GM20000 (cell line): Measurements from ENCODE around the gene USP24.

Experiments used
- DNase-seq: peaks from one replicate; pipeline ENCODE4 v3.0.0; 2012; ENCODE audit warnings: low spot score
- CTCF ChIP-seq: IDR thresholded peaks from 2 replicates; pipeline ENCODE4 v1.5.1; 2012; ENCODE audit warnings: mild to moderate bottlenecking, control low read depth; ENCODE audit errors: extremely low read depth, missing control alignments

USP24 gene

DNA sequence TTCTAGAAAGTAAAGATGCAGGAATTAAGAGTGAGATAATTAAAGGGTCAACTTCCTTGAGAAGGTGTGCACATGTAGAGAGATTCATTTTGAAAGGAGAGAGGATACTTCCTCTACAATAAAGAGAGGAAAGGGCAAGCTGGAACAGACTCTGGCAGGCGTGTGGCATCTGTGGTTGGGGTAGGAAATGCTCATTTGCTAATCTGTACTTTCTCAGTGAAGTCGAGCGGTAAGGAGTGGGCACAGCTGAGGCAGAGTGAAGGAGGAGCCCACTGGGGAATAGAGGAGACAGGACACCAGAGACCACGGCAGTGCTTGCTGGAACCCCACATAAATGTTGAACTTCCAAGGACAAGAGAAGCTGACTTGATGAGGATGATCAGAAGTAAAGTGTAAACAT, 126.8 kb downstream of the USP24 start:
- TF ChIP-seq CTCF = no peak
- no peak for DNase-seq

GRCh38 chr1:55087439-55087838, 127.7 kb downstream of the USP24 start:
- no peak for DNase-seq
- no peak for TF ChIP-seq CTCF

- TF ChIP-seq CTCF = no peak
- no peak for DNase-seq
Measured at GRCh38 chr1:55084257-55084656, 130.9 kb downstream of the USP24 start.

- TF ChIP-seq CTCF = no peak
- DNase-seq = no peak
Measured at GRCh38 chr1:55081905-55082296, 133.3 kb downstream of the USP24 start.

- DNase-seq = no peak
- no peak for TF ChIP-seq CTCF
Measured at GRCh38 chr1:55081188-55081904, 133.8 kb downstream of the USP24 start.

DNA sequence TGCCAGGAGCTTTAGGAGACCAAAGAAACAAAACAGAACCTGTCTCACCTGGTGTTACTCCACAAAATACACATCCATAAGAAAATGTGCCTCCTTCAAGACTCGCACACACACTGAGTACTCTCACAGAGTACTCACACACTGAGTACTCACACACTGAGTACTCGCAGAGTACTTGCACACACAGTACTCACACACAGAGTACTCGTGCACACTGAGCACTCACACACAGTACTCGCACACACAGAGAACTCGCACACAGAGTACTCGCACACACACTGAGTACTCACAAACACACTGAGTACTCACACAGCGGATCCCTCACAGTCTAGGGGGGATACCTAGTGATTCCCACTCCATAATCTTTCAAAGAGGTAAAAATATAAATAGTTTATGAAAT, 135.5 kb downstream of the USP24 start:
- no peak for DNase-seq
- TF ChIP-seq CTCF = no peak

- no peak for DNase-seq
- TF ChIP-seq CTCF = no peak
Measured at GRCh38 chr1:55078470-55078869, 136.7 kb downstream of the USP24 start.
